WI38 (cell line): ENCODE measurements around the gene SBK1.
"Not testable (repeated sequence)": the region's sequence is repeated elsewhere in the genome, so short reads cannot be mapped to it uniquely, and the experiment has no call there.

Source experiments
- H3K4me3 ChIP-seq: 2 replicates; pipeline ENCODE4 v1.5.1; 2011; ENCODE audit warnings: low read depth, mild to moderate bottlenecking, control low read depth, low read length
- TF ChIP-seq, protein P1 (sequence below): IDR thresholded peaks from 2 replicates; pipeline ENCODE4 v1.5.1; 2012; ENCODE audit warnings: low read depth, mild to moderate bottlenecking, control low read depth, low read length

Gene SBK1

DNA sequence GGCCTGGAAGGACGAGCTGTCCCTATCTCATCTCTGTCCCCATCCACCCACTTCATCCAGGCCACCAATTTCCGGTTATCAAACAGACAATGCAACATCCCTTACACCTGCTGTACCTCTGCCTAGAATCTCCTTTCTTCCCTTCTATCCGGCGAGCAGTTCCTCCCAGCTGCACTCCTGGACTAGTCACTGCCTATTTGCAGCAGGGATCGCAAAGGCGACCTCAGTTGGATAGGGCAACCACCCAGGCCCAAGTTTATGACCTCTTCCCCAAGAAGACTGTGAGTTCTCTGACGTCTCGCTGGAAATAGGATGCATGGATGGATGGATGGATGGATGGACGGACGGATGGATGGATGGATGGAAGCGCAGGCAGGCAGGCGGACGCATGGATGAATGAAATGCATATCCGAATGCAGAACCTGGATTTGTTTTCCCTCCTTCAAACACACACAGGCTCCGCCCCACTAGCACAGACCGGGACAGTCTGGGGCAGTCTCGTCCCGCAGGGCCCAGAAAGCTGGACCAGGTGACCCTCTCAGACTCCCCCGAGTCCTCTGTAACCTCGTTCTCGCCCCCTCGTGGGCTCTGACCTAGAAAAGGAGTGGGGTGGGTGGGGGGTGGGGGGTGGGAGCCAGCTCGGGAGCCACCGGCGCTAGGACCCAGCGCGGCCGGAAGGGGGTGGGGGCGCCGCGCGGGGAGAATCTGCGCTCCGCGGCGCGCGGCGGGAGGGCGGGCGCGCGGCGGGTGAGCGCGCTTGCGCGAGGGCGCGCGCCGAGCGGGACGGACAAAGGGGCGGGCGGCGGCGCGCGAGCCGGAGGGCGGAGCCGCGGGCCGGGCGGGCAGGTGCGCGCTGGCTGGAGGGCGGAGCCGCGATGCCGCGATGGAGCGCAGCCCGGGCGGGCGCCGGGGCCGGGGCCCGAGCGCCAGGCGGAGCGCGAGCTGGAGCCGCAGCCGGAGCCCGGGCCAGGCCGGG, at the start of gene SBK1:
Gene SBK1 (plus strand): TSS at position 875 of the 976 bp plus-strand sequence. CDS start 24,867 bp downstream, outside the sequence.
- peak within 1 kb of the TSS; percentile 52 for H3K4me3 ChIP-seq
- TF ChIP-seq, protein P1, sequence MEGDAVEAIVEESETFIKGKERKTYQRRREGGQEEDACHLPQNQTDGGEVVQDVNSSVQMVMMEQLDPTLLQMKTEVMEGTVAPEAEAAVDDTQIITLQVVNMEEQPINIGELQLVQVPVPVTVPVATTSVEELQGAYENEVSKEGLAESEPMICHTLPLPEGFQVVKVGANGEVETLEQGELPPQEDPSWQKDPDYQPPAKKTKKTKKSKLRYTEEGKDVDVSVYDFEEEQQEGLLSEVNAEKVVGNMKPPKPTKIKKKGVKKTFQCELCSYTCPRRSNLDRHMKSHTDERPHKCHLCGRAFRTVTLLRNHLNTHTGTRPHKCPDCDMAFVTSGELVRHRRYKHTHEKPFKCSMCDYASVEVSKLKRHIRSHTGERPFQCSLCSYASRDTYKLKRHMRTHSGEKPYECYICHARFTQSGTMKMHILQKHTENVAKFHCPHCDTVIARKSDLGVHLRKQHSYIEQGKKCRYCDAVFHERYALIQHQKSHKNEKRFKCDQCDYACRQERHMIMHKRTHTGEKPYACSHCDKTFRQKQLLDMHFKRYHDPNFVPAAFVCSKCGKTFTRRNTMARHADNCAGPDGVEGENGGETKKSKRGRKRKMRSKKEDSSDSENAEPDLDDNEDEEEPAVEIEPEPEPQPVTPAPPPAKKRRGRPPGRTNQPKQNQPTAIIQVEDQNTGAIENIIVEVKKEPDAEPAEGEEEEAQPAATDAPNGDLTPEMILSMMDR: no peak

DNA sequence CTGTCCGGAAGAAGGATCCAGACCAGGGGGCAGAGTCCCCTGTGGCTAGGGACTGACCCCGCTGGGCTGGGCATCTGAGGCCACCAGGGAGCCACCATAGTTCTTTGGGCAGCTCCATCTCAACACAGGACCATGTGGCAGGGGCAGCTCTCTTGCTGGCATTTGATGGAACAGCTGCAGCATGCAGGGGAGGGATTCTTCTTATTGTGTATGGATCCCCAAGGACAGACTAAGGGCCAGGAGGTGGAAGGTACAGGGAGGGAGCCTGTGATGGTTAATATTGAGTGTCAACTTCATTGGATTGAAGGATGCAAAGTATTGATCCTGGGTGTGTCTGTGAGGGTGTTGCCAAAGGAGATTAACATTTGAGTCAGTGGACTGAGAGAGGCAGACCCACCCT, 42.8 kb upstream of the SBK1 start:
- not testable (repeated sequence) for H3K4me3 ChIP-seq

DNA sequence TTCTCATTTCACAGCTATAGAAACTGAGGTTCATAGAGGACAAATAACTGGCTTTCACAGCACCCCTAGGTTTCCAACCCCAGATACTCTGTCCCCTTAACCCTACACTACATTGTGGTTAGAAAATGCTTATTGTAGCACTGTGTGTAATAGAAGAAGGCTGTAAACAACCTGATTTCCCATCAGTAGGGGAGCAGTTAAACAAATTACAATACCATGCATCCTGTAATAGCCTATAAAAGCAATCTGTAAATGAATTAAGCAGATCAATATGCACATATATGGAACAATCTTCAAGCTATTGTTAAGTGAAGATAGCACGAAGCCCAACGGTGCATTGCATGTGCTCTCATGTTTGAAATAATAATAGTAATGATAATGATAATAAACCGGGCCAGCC, 41.3 kb upstream of the SBK1 start:
- TF ChIP-seq, protein P1: no peak
- no peak overlapping the region for H3K4me3 ChIP-seq

DNA sequence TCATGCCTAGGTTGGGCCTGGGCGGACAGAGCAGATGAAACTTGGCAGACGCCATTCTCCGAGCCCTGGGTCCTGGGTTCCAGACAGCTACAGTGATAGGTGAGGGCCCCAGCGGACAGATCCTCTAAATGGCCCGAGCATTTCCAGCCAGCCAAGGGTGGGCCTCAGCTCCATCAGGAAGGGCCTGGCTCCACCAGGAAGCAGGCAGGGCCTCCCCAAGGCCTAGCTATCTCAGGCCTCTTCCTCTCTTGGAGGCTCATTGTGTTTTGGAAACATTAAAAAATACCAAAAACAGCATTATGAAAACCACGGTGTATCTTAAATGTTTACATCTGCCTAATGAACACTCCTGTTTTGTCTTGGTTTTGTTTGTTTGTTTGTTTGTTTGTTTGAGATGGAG, 38.2 kb upstream of the SBK1 start:
- TF ChIP-seq, protein P1: no peak
- H3K4me3 ChIP-seq: no peak overlapping the region

DNA sequence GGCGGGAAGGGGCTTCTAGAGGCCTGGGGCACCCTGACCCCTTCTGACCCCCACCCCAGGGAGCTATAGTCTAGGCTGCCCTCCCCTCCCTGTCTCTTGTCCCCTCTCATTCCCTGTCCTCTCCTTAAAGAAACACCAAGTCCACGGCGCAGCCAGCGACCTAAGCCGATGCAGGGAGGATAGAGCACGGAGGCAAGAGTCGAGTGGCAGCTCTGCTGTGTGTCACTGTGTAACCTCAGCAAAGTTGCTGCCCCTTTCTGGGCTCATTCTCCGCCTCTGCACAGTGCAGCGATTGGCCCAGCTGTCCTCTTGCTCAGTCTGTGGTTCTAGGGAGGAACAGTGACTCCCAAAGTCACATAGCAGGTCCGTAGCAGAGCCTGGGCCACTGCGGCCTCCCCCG, 36.5 kb upstream of the SBK1 start:
- no peak overlapping the region for H3K4me3 ChIP-seq

DNA sequence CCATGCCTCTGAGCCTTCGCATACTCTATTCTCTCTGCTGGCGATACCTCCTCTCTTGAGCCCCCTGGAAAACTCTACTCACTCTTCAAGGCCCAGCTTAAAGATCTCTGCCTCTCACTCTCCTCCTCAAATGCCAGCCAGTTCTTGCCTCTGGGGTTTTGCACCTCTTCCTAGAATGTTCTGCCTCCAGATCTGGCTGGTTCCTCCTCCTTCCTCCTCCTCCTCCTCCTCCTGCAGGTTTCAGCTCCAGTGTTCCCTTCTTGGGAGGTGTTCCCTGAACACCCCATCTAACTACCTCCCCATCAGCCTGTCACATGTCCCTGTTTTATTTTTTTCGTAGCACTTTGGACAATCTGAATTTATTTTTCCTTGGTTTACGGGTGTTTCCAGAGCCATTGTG, 35.1 kb upstream of the SBK1 start:
- TF ChIP-seq, protein P1: no peak

More for the DNA sequence above, 36.5 kb upstream of the SBK1 start:
- TF ChIP-seq, protein P1: no peak

DNA sequence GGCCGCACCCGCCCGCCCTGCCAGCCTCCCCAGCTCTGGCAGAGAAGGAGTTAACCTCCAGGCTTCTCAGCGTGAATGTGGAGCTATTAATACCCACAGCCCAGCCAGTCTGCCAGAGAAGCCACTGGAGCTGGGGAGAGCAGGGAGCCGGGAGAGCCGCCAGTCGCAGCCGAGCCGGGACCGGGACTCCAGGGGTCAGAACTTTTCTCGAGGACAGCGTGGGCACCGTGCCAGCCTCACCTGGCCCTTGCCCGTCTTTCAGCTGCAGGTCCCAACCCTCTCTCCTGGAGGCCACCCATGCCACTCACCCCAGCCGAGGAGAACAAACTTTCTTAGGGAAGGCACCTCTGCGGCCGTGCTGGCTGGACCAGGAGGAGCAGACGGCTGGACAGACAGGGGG, 33.8 kb upstream of the SBK1 start:
- TF ChIP-seq, protein P1: no peak

More for the DNA sequence above, 35.1 kb upstream of the SBK1 start:
- no peak overlapping the region for H3K4me3 ChIP-seq

More for the DNA sequence above, 33.8 kb upstream of the SBK1 start:
- H3K4me3 ChIP-seq: no peak overlapping the region
